CD4-positive, alpha-beta T cell treated with Interferon alpha-2 for 1 hour (primary cell): Measurements from ENCODE around the gene MT1B.

Experiments
- DNase-seq, 2 donors: peaks; one replicate each; pipeline ENCODE4 v3.0.0-alpha.2; 2020 to 2022

MT1B gene

DNA sequence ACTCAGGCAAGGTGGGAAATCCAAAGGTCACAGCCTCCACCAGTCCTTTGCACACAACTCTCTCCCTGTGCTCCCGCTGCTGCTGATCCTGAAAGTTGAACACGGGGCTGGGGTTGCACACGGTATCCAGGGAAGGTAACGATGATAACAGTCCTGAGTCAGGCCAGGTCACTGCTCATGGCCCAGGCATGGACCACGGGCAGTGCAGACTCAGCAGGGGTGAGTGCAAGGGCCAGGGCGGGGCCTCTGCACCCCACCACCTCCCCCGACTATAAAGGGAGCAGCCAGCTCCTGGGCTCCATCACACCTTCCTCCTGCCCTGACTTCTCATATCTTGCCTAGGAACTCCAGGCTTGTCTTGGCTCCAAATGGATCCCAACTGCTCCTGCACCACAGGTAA is at the start of gene MT1B:
MT1B (plus strand) TSS at position 301 of the 400 bp plus-strand sequence; CDS start at position 369, 68 bp downstream.
- no peak for DNase-seq

DNA sequence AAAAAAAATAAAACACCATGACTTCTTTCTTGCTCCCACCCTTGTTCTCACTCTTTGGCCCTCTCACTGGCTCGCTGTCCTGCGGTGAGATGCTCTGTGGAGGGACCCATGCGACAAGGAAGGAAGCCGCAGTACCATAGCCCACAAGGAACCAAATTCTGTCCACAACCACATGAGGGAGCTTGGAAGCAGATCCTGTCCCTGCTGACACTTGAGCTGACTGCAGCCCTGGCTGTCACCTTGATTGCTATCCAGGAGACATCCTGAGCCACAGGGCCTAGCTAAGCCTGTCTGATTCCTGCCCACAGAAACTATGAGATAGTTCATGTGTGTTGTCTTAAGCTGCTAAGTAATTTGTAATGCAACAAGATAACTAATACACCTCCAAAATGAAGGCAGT is 48.1 kb upstream of the MT1B start:
- peak; percentile 18 to 35 for DNase-seq

- DNase-seq: no peak
Observed at GRCh38 chr16:56604966-56605365, 46.7 kb upstream of the MT1B start.

DNA sequence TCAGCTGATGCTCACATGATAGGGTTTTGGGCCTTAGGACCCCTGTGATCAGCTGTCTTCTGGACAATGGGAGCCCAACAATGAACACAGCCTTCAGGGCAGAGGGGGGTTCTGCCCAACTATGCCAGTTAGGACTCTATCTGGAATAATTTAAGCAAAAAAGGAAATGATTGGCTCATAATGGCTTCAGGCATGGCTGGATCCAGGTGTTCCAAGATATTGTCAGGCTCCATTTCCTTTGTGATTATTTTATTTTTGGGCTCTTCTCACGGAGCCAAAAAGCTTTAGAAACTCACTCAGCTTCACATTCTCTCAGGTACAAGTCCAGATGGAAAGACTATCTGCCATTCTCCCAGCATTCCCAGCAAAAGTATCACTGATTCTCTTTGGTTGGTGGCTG is 46.2 kb upstream of the MT1B start:
- DNase-seq: no peak

DNA sequence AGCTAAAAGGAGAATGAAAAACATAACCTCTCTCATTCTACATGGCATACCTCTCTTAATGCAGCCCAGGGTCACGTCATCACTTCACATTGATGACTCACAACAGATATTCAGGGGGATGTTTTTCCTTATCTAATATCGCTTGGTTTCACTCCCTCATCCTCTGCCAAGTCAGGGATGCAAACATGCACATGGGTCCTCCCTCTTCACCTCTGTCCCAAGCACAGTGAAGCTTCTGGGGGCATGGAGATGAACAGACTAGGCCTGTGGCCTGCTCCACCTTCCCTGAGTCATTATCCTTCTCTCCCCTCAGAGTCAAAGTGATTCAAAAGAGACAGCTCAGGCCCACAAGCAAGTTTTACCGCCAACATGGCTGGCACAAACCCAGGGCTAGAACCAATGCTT is 45.6 kb upstream of the MT1B start:
- no peak for DNase-seq

- DNase-seq: no peak
Observed at GRCh38 chr16:56606476-56607108, 45.1 kb upstream of the MT1B start.

GRCh38 chr16:56607109-56607618 is 44.5 kb upstream of the MT1B start:
- peak in 1 of 2 donors; percentile 22 for DNase-seq

- DNase-seq: no peak
Observed at GRCh38 chr16:56607675-56608042, 44.0 kb upstream of the MT1B start.

- DNase-seq: peak; percentile 85 to 88
Observed at GRCh38 chr16:56608043-56608875, 43.4 kb upstream of the MT1B start, which contains the start of gene MT2A. MT2A (plus strand) TSS chr16:56608584; CDS start chr16:56608656, 72 bp downstream.

- DNase-seq: no peak
Observed at GRCh38 chr16:56608876-56609462, 42.7 kb upstream of the MT1B start.

- peak; percentile 82 to 85 for DNase-seq
Observed at GRCh38 chr16:56609463-56609921, 42.2 kb upstream of the MT1B start.

GRCh38 chr16:56610017-56610608 is 41.6 kb upstream of the MT1B start:
- DNase-seq: peak; percentile 80 to 83

- peak in 1 of 2 donors; percentile 25 for DNase-seq
Observed at GRCh38 chr16:56610609-56611111, 41.0 kb upstream of the MT1B start.

DNA sequence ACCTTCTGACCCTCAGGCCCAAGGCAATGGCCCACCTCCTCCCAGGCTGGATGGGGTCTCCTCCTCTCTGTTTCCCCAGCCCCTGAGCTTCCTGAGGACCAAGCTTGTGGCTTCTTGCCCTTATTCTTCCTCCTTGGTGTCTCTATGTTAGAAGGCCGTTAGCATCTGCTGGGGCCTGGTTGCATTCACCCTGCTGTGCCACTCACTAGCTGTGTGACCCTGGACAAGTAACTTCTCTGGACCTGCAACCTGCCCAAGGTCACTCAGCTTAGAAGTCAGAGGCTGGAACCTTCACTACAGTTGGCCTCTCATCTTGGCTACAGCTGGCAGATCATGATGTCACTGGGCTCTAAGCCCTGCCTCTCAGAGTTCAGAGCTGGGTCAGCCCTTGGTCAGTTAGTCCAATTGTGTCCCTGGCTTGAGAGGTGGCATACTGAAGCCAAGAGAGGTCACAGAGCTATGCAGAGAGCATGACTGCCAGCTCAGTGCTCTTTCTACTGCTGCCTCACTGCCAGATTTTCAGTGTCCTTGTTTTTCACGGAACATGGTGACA is 40.3 kb upstream of the MT1B start:
- no peak for DNase-seq

DNA sequence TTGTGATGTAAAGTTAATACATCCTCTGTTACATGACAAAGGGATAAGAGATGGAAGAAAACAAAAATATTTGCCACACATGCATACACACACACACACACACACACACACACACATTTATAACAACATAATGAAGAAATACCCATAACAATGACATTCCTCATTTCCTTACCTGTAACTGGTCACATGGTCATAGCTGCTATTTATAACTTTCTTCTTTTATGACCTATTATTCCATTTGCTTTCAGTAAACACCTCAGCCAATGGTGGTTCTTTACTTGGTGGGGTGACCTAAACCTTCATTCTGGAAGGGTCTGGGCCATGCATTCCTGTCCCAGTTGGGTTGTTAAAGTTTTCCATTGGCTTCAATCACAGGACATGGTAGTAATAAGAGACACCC is 38.0 kb upstream of the MT1B start:
- DNase-seq: no peak

- DNase-seq: no peak
Observed at GRCh38 chr16:56614549-56614991, 37.1 kb upstream of the MT1B start.

DNA sequence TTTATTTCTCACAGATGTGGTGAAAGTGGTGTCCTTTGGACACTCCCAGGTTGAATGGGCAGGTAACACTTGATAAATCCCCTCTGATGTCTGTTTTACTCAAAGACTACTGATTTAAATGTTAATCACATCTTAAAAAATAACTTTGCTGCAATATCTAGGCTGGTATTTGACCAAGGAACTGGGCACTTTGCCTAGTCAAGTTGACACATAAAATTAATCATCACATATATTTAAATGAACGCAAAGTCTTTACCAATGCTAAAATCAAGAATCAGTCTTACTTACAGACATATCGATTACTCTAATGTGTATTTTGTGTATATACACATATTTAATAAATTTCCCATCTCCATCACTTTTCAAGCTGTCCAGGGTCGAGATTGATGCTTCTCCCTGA is 36.3 kb upstream of the MT1B start:
- DNase-seq: no peak

DNA sequence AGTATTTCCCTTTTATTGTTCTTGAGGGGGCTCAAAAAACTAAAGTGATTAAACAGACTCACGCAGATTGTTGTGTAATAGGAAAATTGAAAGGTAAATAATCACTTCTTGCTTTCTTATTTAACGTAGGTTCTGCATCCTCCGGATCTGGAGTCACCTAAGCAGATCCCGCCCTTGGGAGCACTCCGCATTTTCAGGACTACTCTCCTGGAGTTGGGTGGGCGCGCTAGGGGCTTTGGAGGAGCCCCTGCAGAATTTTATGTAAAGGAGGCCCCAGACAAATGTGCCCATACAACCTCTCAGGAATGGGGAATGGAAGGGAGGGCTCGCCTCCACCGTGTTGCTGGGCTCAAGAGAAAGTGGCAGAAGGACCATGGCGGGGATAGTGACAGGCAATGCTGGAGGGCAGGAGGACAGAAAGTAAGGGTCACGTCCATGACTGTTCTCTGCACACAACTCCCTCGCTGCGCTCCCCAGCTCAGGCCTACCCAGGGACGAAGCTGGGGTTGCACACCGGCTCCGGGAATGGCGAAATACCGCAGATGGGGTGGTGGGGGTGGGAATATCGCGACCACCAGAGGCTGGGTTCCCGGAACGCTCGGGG is 35.0 kb upstream of the MT1B start:
- DNase-seq: no peak

- DNase-seq: peak in 1 of 2 donors; percentile 48
Observed at GRCh38 chr16:56617212-56618085, 34.2 kb upstream of the MT1B start.

DNA sequence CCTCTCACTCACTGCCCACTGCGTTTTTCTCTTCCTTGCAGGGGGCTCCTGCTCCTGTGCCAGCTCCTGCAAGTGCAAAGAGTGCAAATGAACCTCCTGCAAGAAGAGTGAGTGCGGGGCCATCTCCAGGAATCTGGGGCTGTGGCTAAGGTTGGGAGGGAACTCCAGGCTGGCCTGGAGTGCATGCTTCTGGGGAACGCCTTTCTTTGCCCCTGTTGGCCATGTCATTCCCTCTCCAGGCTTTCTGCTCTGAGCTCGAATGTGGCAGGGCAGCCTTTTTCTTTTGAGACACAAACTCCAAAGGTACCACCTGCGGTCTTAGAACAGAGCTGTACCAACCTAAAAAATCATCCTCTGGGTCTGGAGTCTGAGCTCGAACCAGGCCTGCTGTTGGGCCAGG is 33.5 kb upstream of the MT1B start:
- DNase-seq: no peak

- DNase-seq: no peak
Observed at GRCh38 chr16:56620339-56620897, 31.3 kb upstream of the MT1B start.
